ENCODE measurements around the gene DNAJC25.

DNA sequence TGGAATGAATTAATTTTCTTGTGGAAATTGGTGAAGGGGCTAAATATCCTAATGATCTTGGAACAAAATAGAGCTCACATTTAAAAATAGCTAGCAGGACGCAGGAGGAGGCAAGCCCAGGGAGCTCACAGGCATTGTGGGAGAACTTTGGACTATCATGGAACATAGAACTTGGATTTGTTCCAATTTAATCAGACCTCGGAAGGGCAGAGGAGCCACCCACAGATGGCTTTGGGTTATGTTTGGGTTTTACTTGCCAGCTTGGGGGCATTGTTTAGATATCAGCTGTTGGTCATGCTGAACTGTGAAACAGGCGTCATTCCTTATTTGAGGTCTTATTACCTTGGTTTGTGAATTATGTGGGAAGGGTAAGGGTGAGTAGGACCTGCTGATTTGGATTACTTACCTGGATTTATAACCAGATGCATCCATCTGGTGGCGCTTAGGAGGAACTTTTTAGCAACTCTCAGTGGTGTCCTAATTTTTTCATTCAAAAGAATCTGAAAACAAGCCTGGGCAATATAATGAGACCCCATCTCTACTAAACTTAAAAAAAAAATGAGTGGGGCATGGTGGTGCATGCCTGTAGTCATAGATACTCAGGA lies 17.6 kb upstream of the DNAJC25 start:
- TF ChIP-seq POLR2A (IDR thresholded peaks at IDR 0.05), result no peak
- TF ChIP-seq, protein P1, sequence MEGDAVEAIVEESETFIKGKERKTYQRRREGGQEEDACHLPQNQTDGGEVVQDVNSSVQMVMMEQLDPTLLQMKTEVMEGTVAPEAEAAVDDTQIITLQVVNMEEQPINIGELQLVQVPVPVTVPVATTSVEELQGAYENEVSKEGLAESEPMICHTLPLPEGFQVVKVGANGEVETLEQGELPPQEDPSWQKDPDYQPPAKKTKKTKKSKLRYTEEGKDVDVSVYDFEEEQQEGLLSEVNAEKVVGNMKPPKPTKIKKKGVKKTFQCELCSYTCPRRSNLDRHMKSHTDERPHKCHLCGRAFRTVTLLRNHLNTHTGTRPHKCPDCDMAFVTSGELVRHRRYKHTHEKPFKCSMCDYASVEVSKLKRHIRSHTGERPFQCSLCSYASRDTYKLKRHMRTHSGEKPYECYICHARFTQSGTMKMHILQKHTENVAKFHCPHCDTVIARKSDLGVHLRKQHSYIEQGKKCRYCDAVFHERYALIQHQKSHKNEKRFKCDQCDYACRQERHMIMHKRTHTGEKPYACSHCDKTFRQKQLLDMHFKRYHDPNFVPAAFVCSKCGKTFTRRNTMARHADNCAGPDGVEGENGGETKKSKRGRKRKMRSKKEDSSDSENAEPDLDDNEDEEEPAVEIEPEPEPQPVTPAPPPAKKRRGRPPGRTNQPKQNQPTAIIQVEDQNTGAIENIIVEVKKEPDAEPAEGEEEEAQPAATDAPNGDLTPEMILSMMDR (IDR thresholded peaks at IDR 0.05), result no peak

Measured in prostate gland (tissue), 2 donors.